ENCODE data around the gene POC1A.

GRCh38 chr3:52031896-52032295 is 122.3 kb downstream of the POC1A start:
- TF ChIP-seq POLR2A (IDR thresholded peaks at IDR 0.05; ENCODE audit: low read length) (no peak), GATA1 (IDR thresholded peaks at IDR 0.05; ENCODE audit: low read depth, low read length) (no peak)

All from erythroblast (primary cell).